SK-N-SH (cell line): ENCODE measurements around the gene KLC4. TPM values are rescaled to one million over a fixed set of nuclear protein-coding genes. Genes with fewer than 3 reads are reported as not detected.

Experiments used
- CTCF ChIA-PET: fragments of 300-600, 350-600 bp; formaldehyde crosslinking; extraction: SDS; loops from one replicate; lab custom pipeline; 2021; lab: Yijun Ruan, JAX
- POLR2A ChIA-PET: fragments of 350-600 bp; sonication (Branson Sonifier 250); formaldehyde crosslinking; extraction: SDS; loops from one replicate; lab custom pipeline; 2020; ENCODE audit warnings: antibody characterized with exemption, inconsistent platforms; lab: Yijun Ruan, JAX
- DNase-seq: peaks from one replicate; pipeline ENCODE4 v3.0.0; 2012
- H2AFZ ChIP-seq: fragments of 200-600 bp; sonication (generic); 2 replicates; pipeline ENCODE4 v1.8.1; 2016; ENCODE audit warnings: antibody characterized with exemption, mild to moderate bottlenecking, low read depth
- H3F3A ChIP-seq: fragments of 200-600 bp; sonication (generic); replicated peaks from 2 replicates; pipeline ENCODE3; 2016; ENCODE audit warnings: antibody characterized with exemption, mild to moderate bottlenecking; ENCODE audit not compliant: insufficient read depth
- H3K27ac ChIP-seq, 2 experiments: fragments of 200-500 bp in 1 of 2; fragments of 200-600 bp in 1 of 2; sonication (Bioruptor generic) in 1 of 2; sonication (generic), shearing (Covaris generic) in 1 of 2; 2 replicates each; pipeline versions ENCODE4 v1.5.1 to v1.6.1; 2014 to 2016; ENCODE audit warnings: low read depth in 2 of 2, inconsistent platforms in 1 of 2, low read length in 1 of 2, mild to moderate bottlenecking in 1 of 2, mixed read lengths in 1 of 2
- H3K27me3 ChIP-seq: fragments of 200-600 bp; sonication (generic), shearing (Covaris generic); 2 replicates; pipeline ENCODE4 v1.6.1; 2016; ENCODE audit warnings: mixed run types; ENCODE audit not compliant: insufficient read depth
- H3K36me3 ChIP-seq, 2 experiments: fragments of 200-500 bp in 1 of 2; fragments of 200-600 bp in 1 of 2; sonication (Bioruptor generic) in 1 of 2; sonication (generic) in 1 of 2; replicated peaks in 1 of 2; 2 replicates each; pipeline versions ENCODE3 to v1.5.1; 2014 to 2016; ENCODE audit warnings: low read length in 1 of 2, mild to moderate bottlenecking in 1 of 2; ENCODE audit not compliant: insufficient read depth in 2 of 2, control insufficient read depth in 1 of 2
- H3K4me1 ChIP-seq, 2 experiments: fragments of 200-500 bp in 1 of 2; fragments of 200-600 bp in 1 of 2; sonication (Bioruptor generic) in 1 of 2; sonication (generic), shearing (Covaris generic) in 1 of 2; 2 replicates each; pipeline versions ENCODE4 v1.5.1 to v1.6.1; 2014 to 2016; ENCODE audit warnings: low read depth in 1 of 2, low read length in 1 of 2, mixed run types in 1 of 2; ENCODE audit not compliant: insufficient read depth in 2 of 2, control insufficient read depth in 1 of 2
- H3K4me2 ChIP-seq: fragments of 200-600 bp; sonication (generic), shearing (Covaris generic); 2 replicates; pipeline ENCODE4 v1.6.1; 2017; ENCODE audit warnings: mixed run types
- H3K4me3 ChIP-seq, 2 experiments: fragments of 200-500 bp in 1 of 2; fragments of 200-600 bp in 1 of 2; sonication (Bioruptor generic) in 1 of 2; sonication (generic), shearing (Covaris generic) in 1 of 2; 2 replicates each; pipeline versions ENCODE4 v1.5.1 to v1.8.1; 2014 to 2016; ENCODE audit warnings: low read depth in 2 of 2, inconsistent platforms in 1 of 2, low read length in 1 of 2, mild to moderate bottlenecking in 1 of 2, mixed read lengths in 1 of 2, moderate library complexity in 1 of 2
- H3K79me2 ChIP-seq: fragments of 200-600 bp; sonication (generic); 2 replicates; pipeline ENCODE4 v1.8.1; 2017; ENCODE audit warnings: mild to moderate bottlenecking; ENCODE audit not compliant: insufficient read depth
- H3K9ac ChIP-seq: fragments of 200-600 bp; sonication (generic); 2 replicates; pipeline ENCODE4 v1.6.1; 2017; ENCODE audit warnings: mixed run types
- H3K9me2 ChIP-seq: fragments of 200-600 bp; sonication (generic); 2 replicates; pipeline ENCODE4 v1.6.1; 2017; ENCODE audit warnings: mixed run types
- H3K9me3 ChIP-seq: fragments of 200-600 bp; sonication (generic); 2 replicates; pipeline ENCODE4 v1.6.1; 2017; ENCODE audit warnings: mixed run types, mild to moderate bottlenecking, moderate library complexity
- H4K20me1 ChIP-seq: fragments of 200-600 bp; sonication (generic); 2 replicates; pipeline ENCODE4 v1.6.1; 2017; ENCODE audit warnings: mild to moderate bottlenecking, mixed run types; ENCODE audit not compliant: insufficient read depth
- EP300 ChIP-seq, 2 experiments: IDR thresholded peaks; 2 replicates each; pipeline versions ENCODE4 v1.4.0 to v1.6.1; 2012; ENCODE audit warnings: borderline replicate concordance in 1 of 2, low read depth in 1 of 2, low read length in 1 of 2
- FOSL2 ChIP-seq: IDR thresholded peaks from 2 replicates; pipeline ENCODE4 v1.4.0; 2012; ENCODE audit warnings: low read depth, mild to moderate bottlenecking, moderate library complexity, borderline replicate concordance
- JUND ChIP-seq: IDR thresholded peaks from 2 replicates; pipeline ENCODE4 v1.4.0; 2012
- PBX3 ChIP-seq: IDR thresholded peaks from 2 replicates; pipeline ENCODE4; 2012
- RAD21 ChIP-seq: IDR thresholded peaks from 2 replicates; pipeline ENCODE4 v1.6.1; 2012; ENCODE audit warnings: mild to moderate bottlenecking, low read length
- RXRA ChIP-seq: IDR thresholded peaks from 2 replicates; pipeline ENCODE4 v1.4.0; 2012; ENCODE audit warnings: low read depth, mild to moderate bottlenecking, borderline replicate concordance
- TEAD4 ChIP-seq: IDR thresholded peaks from 2 replicates; pipeline ENCODE4 v1.4.0; 2012; ENCODE audit warnings: mild to moderate bottlenecking, borderline replicate concordance; ENCODE audit not compliant: insufficient read depth
- ZBTB33 ChIP-seq: IDR thresholded peaks from 2 replicates; pipeline ENCODE4 v1.4.0; 2012; ENCODE audit warnings: low read depth, borderline replicate concordance
- WGBS: methylation state at CpG from one replicate; pipeline ENCODE4 v1.1.6; 2017; ENCODE audit warnings: low lambda C conversion rate; 5-methylcytosine and 5-hydroxymethylcytosine counted together
- polyA plus RNA-seq, 3 experiments: library from polyadenylated mRNA; depleted of rRNA; stranded (reverse); fragments of >200 nt; gene quantifications; 2 replicates each; pipeline ENCODE4 v1.2.3, GENCODE V29; 2012
- TF ChIP-seq, protein P1 (sequence below): IDR thresholded peaks from 2 replicates; pipeline ENCODE4 v1.6.1; 2012; ENCODE audit warnings: mild to moderate bottlenecking, low read depth, low read length, moderate library complexity

Gene KLC4
- polyA plus RNA-seq, 1 of the 3 experiments (the other 2 are of a cell fraction) = 17.5 TPM

GRCh38 chr6:43014434-43014909 lies 45.0 kb upstream of the KLC4 start:
- CTCF ChIA-PET = interaction anchor here (0.6 to 3.6 kb wide), 6 partner anchors 9 to 214 kb away, joined by 3 to 12 read pairs (median 3); partner anchors contain the start of gene DNPH1
- peaks cover 31 to 54% of the 10 kb centered on the region in 2 experiments for H3K36me3 ChIP-seq

DNA sequence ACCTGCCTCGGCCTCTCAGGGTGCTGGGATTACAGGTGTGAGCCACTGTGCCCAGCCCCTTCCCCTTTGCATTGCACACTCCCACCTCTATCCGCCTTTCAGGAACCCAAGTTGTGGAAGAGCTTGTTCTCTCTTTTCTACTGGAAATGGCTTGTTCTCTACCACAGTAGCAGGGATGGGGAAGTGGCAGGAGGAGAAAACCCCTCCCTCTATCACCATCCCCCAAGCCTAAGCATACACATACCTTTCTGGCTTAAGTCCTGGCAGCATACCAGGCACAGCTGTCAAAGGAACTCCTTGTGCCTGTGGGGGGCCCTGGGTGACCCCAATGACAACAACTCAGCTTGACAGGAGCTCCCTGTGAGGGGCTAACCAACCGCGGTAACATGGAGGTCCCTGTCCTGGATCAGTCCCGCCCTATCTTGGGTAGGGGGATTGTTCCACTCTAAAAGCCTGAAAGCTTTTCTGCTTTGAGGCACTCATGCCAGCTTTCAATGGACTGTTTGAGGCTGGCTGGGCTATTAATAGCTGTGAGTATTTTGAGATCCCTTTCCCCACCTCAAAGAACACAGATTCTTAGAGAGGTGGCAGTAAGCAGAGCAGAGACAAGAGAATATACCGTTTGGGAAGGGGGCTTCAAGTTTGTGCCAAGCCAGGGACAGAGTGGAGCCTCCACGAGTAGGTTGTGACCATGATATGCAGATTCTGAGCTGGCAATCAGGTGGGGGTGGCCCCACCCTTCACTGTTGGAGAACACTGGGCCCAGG lies 43.1 kb upstream of the KLC4 start:
- ChIA-PET CTCF (interaction anchor here (0.8 to 3.6 kb wide), 4 partner anchors 32 to 127 kb away, joined by 3 to 12 read pairs (median 4); partner anchors contain the start of genes CUL7 and PPP2R5D), POLR2A (interaction anchor here (0.7 to 0.8 kb wide), 2 partner anchors 32 to 127 kb away, joined by 3 read pairs; partner anchors contain the start of gene PPP2R5D)
- TF ChIP-seq FOSL2 = no peak
- TF ChIP-seq EP300 (IDR thresholded peaks at IDR 0.05; ENCODE audit: borderline replicate concordance in 1 of 2, low read depth in 1 of 2, low read length in 1 of 2) = no peak
- TF ChIP-seq RAD21 = no peak
- no peak for TF ChIP-seq JUND
- TF ChIP-seq, protein P1, sequence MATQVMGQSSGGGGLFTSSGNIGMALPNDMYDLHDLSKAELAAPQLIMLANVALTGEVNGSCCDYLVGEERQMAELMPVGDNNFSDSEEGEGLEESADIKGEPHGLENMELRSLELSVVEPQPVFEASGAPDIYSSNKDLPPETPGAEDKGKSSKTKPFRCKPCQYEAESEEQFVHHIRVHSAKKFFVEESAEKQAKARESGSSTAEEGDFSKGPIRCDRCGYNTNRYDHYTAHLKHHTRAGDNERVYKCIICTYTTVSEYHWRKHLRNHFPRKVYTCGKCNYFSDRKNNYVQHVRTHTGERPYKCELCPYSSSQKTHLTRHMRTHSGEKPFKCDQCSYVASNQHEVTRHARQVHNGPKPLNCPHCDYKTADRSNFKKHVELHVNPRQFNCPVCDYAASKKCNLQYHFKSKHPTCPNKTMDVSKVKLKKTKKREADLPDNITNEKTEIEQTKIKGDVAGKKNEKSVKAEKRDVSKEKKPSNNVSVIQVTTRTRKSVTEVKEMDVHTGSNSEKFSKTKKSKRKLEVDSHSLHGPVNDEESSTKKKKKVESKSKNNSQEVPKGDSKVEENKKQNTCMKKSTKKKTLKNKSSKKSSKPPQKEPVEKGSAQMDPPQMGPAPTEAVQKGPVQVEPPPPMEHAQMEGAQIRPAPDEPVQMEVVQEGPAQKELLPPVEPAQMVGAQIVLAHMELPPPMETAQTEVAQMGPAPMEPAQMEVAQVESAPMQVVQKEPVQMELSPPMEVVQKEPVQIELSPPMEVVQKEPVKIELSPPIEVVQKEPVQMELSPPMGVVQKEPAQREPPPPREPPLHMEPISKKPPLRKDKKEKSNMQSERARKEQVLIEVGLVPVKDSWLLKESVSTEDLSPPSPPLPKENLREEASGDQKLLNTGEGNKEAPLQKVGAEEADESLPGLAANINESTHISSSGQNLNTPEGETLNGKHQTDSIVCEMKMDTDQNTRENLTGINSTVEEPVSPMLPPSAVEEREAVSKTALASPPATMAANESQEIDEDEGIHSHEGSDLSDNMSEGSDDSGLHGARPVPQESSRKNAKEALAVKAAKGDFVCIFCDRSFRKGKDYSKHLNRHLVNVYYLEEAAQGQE = no peak
- H2AFZ ChIP-seq = no peak overlapping the region
- no peaks in the 10 kb centered on the region for H3K9me3 ChIP-seq
- H3K9me2 ChIP-seq = no peaks in the 10 kb centered on the region
- H3K79me2 ChIP-seq = peaks cover 70% of the 10 kb centered on the region
- no peaks in the 10 kb centered on the region for H3K27me3 ChIP-seq
- peak overlapping the region; percentile 79; the same call in 1 of the 2 replicates for H3K4me2 ChIP-seq
- DNase-seq = no peak
- H3K27ac ChIP-seq = no peak overlapping the region
- WGBS = 83% methylated on average over 6 of the region's 7 CpGs
- no peak overlapping the region for H3K9ac ChIP-seq
- H3K36me3 ChIP-seq = peaks cover 24 to 50% of the 10 kb centered on the region in 2 experiments
- H3K4me1 ChIP-seq = peaks cover 3 to 46% of the 10 kb centered on the region in 2 experiments; a peak in 3 of 4 replicates
- peaks cover 12% of the 10 kb centered on the region; the same call in 1 of the 2 replicates for H4K20me1 ChIP-seq
- H3K4me3 ChIP-seq = no peak overlapping the region
- H3F3A ChIP-seq = peaks cover 27% of the 10 kb centered on the region

More at GRCh38 chr6:43014434-43014909, 45.0 kb upstream of the KLC4 start:
- POLR2A ChIA-PET = interaction anchor here (0.8 to 2.3 kb wide), 10 partner anchors 31 to 159 kb away, joined by 3 to 12 read pairs (median 6); partner anchors contain the start of genes CNPY3, CUL7, KLC4 and MRPL2
- TF ChIP-seq EP300 (IDR thresholded peaks at IDR 0.05; ENCODE audit: borderline replicate concordance in 1 of 2, low read depth in 1 of 2, low read length in 1 of 2) (no peak), RXRA (no peak), PBX3 (no peak), ZBTB33 (no peak), TEAD4 (no peak)
- Histone ChIP-seq H3K79me2 (peaks cover 71% of the 10 kb centered on the region), H3F3A (peaks cover 25% of the 10 kb centered on the region), H2AFZ (no peak overlapping the region), H4K20me1 (peaks cover 12% of the 10 kb centered on the region; the same call in 1 of the 2 replicates), H3K4me2 (peak overlapping the region; percentile 79), H3K9me3 (no peaks in the 10 kb centered on the region), H3K27ac (peak overlapping the region; percentile 35 to 57), H3K4me3 (peak overlapping the region; percentile 47 to 81), H3K9ac (peak overlapping the region; percentile 74), H3K4me1 (peaks cover 3 to 36% of the 10 kb centered on the region in 2 experiments; a peak in 3 of 4 replicates), H3K9me2 (no peaks in the 10 kb centered on the region), H3K27me3 (no peaks in the 10 kb centered on the region)
- 1% methylated on average over 7 of the region's 7 CpGs for WGBS
- DNase-seq = no peak
